Skeletal muscle cell (primary cell): ENCODE data around the gene SYK.
"Not testable (repeated sequence)": the region's sequence is repeated elsewhere in the genome, so short reads cannot be mapped to it uniquely, and the experiment has no call there.

Source experiments
- DNase-seq: peaks from one replicate; pipeline ENCODE4 v3.0.0-alpha.2; 2010; ENCODE audit warnings: low read depth
- H3K4me3 ChIP-seq: 2 replicates; pipeline ENCODE4 v1.5.1; 2011; ENCODE audit warnings: low read depth, mild to moderate bottlenecking, control low read depth, low read length, moderate library complexity

The SYK gene

GRCh38 chr9:90793024-90793423 is 8.6 kb upstream of the SYK start:
- H3K4me3 ChIP-seq, DNase-seq: not testable (repeated sequence)

GRCh38 chr9:90793729-90794128 is 7.9 kb upstream of the SYK start:
- no peak for DNase-seq
- H3K4me3 ChIP-seq = no peak overlapping the region

GRCh38 chr9:90795084-90795483 is 6.5 kb upstream of the SYK start:
- DNase-seq = no peak

GRCh38 chr9:90795871-90796317 is 5.7 kb upstream of the SYK start:
- no peak overlapping the region for H3K4me3 ChIP-seq
- DNase-seq = no peak

More at GRCh38 chr9:90795084-90795483, 6.5 kb upstream of the SYK start:
- H3K4me3 ChIP-seq = no peak overlapping the region

- H3K4me3 ChIP-seq = no peak overlapping the region
- no peak for DNase-seq
Measured at GRCh38 chr9:90799271-90799852, 2.3 kb upstream of the SYK start.

- no peak overlapping the region for H3K4me3 ChIP-seq
- DNase-seq = no peak
Measured at GRCh38 chr9:90801973-90802322, 329 bp downstream of the SYK start.

- DNase-seq = no peak
- H3K4me3 ChIP-seq = no peak overlapping the region
Measured at GRCh38 chr9:90802386-90802985, 867 bp downstream of the SYK start.

- H3K4me3 ChIP-seq = no peak overlapping the region
- DNase-seq = no peak
Measured at GRCh38 chr9:90803860-90804593, 2.4 kb downstream of the SYK start.

GRCh38 chr9:90805006-90805996 is 3.7 kb downstream of the SYK start:
- DNase-seq = no peak
- H3K4me3 ChIP-seq = no peak overlapping the region

GRCh38 chr9:90807006-90807405 is 5.4 kb downstream of the SYK start:
- no peak overlapping the region for H3K4me3 ChIP-seq
- DNase-seq = no peak

GRCh38 chr9:90808398-90808797 is 6.8 kb downstream of the SYK start:
- no peak for DNase-seq
- H3K4me3 ChIP-seq = no peak overlapping the region

- no peak overlapping the region for H3K4me3 ChIP-seq
- DNase-seq = no peak
Measured at GRCh38 chr9:90808890-90809685, 7.5 kb downstream of the SYK start.

- DNase-seq = no peak
- no peak overlapping the region for H3K4me3 ChIP-seq
Measured at GRCh38 chr9:90810691-90811090, 9.1 kb downstream of the SYK start.

GRCh38 chr9:90813046-90813445 is 11.4 kb downstream of the SYK start:
- no peak for DNase-seq
- no peak overlapping the region for H3K4me3 ChIP-seq

- H3K4me3 ChIP-seq = no peak overlapping the region
- no peak for DNase-seq
Measured at GRCh38 chr9:90813523-90813922, 11.9 kb downstream of the SYK start.

GRCh38 chr9:90814355-90814754 is 12.7 kb downstream of the SYK start:
- DNase-seq = no peak
- no peak overlapping the region for H3K4me3 ChIP-seq

GRCh38 chr9:90815183-90815943 is 13.7 kb downstream of the SYK start:
- no peak for DNase-seq
- H3K4me3 ChIP-seq = no peak overlapping the region

- no peak for DNase-seq
- no peak overlapping the region for H3K4me3 ChIP-seq
Measured at GRCh38 chr9:90815944-90816357, 14.3 kb downstream of the SYK start.
